ENCODE results near the gene PMM2.

DNA sequence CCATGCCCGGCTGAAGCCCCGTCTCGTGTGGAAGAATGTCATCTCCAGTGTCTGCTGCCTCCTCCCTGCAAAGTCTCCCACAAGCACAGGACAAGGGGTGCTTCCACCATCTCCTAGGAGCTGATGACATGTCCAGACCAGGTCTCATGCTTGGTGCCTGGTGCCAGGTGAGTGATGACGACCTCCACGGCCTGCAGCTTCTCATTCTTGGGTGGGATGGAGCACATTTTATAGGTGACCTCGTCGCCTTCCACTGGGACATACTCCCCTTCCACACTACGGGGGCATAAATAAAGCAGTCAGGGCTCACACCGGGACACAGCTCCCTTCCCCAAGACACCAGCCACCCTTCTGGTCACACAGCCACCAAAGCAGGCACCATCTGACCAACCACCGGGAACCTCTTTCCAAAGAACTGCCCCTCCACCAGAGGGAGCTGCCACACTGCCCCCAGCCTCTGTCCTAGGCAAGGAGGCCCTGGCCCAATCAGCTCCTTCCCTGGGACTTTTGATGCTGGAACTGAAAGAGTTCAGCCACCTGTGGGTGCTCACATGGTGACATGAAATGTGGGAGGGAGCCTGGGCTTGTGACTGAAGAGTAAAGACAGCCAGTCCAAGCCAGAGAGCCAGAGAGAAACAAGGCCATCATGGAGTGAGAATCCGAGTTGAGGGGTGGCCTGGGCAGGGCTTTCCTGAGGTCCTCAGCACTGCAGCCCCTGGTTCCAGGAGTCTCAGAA, 57.6 kb downstream of the PMM2 start:
- TF ChIP-seq, protein P1, sequence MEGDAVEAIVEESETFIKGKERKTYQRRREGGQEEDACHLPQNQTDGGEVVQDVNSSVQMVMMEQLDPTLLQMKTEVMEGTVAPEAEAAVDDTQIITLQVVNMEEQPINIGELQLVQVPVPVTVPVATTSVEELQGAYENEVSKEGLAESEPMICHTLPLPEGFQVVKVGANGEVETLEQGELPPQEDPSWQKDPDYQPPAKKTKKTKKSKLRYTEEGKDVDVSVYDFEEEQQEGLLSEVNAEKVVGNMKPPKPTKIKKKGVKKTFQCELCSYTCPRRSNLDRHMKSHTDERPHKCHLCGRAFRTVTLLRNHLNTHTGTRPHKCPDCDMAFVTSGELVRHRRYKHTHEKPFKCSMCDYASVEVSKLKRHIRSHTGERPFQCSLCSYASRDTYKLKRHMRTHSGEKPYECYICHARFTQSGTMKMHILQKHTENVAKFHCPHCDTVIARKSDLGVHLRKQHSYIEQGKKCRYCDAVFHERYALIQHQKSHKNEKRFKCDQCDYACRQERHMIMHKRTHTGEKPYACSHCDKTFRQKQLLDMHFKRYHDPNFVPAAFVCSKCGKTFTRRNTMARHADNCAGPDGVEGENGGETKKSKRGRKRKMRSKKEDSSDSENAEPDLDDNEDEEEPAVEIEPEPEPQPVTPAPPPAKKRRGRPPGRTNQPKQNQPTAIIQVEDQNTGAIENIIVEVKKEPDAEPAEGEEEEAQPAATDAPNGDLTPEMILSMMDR (IDR thresholded peaks at IDR 0.05): no peak
- TF ChIP-seq POLR2AphosphoS5 (IDR thresholded peaks at IDR 0.05) (no peak), EP300 (IDR thresholded peaks at IDR 0.05) (no peak), POLR2A (IDR thresholded peaks at IDR 0.05) (no peak)

Data from gastroesophageal sphincter (tissue), 3 donors.